Gastroesophageal sphincter (tissue), 3 donors: Measurements from ENCODE around the gene SYT4.

ENCODE experiments used
- POLR2A ChIP-seq, 2 donors: fragments of 450-650 bp; IDR thresholded peaks; one replicate each; pipeline ENCODE4 v1.6.1; 2017; ENCODE audit warnings: antibody characterized with exemption in 2 of 2, mild to moderate bottlenecking in 2 of 2, moderate library complexity in 1 of 2
- POLR2AphosphoS5 ChIP-seq: sonication (generic); formaldehyde crosslinking; IDR thresholded peaks from one replicate; pipeline ENCODE4 v1.6.1; 2017; ENCODE audit warnings: antibody characterized with exemption
- TF ChIP-seq, protein P1 (sequence below), 4 experiments: fragments of 200-600 bp in 2 of 4; fragments of 450-650 bp in 2 of 4; sonication (generic) in 1 of 4; IDR thresholded peaks; one replicate each; pipeline ENCODE4 v1.5.1; 2017 to 2019; ENCODE audit warnings: antibody characterized with exemption in 4 of 4, mild to moderate bottlenecking in 2 of 4, moderate library complexity in 2 of 4

DNA sequence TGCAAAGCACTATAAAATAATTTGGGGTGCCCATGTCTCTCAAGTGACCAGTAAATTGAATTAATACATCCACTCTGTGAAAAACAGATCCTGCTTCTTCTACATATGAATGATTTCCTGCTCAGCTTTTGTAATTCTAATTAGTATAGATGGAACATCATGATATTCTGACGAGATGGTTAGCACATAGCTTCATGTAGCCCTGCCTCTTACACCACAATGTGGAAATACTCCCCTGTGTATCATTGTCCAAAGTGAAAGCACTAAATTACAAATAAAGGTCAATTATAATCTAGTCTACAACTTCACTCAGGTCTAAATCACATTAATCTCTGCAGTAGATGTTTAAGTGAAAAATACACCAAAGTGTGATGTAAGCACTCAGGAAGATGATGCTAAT lies 32.9 kb upstream of the SYT4 start:
- TF ChIP-seq POLR2A (IDR thresholded peaks at IDR 0.05) (no peak), POLR2AphosphoS5 (no peak)
- TF ChIP-seq, protein P1, sequence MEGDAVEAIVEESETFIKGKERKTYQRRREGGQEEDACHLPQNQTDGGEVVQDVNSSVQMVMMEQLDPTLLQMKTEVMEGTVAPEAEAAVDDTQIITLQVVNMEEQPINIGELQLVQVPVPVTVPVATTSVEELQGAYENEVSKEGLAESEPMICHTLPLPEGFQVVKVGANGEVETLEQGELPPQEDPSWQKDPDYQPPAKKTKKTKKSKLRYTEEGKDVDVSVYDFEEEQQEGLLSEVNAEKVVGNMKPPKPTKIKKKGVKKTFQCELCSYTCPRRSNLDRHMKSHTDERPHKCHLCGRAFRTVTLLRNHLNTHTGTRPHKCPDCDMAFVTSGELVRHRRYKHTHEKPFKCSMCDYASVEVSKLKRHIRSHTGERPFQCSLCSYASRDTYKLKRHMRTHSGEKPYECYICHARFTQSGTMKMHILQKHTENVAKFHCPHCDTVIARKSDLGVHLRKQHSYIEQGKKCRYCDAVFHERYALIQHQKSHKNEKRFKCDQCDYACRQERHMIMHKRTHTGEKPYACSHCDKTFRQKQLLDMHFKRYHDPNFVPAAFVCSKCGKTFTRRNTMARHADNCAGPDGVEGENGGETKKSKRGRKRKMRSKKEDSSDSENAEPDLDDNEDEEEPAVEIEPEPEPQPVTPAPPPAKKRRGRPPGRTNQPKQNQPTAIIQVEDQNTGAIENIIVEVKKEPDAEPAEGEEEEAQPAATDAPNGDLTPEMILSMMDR (IDR thresholded peaks at IDR 0.05) = no peak
